Liver (tissue), 9 donors: ENCODE results near the gene SDK2. TPM values are rescaled to one million over a fixed set of nuclear protein-coding genes. Genes with fewer than 3 reads are reported as not detected.

Source experiments
- DNase-seq: peaks from one replicate; pipeline ENCODE4 v3.0.0-alpha.2; 2017; ENCODE audit warnings: low spot score
- H3K27ac ChIP-seq, 2 donors: one replicate each; pipeline ENCODE4 v1.7.0; 2013; ENCODE audit warnings: inconsistent platforms in 2 of 2, low read length in 2 of 2, control low read depth in 1 of 2, low read depth in 1 of 2, mild to moderate bottlenecking in 1 of 2
- H3K27me3 ChIP-seq, 4 donors: one replicate each; pipeline versions ENCODE4 v1.6.1 to v1.7.0; 2013; ENCODE audit warnings: low read length in 3 of 4, inconsistent platforms in 1 of 4, mild to moderate bottlenecking in 1 of 4, moderate library complexity in 1 of 4; ENCODE audit not compliant: control insufficient read depth in 4 of 4, insufficient read depth in 4 of 4
- H3K36me3 ChIP-seq, 4 donors: one replicate each; pipeline versions ENCODE4 v1.6.1 to v1.7.0; 2013; ENCODE audit warnings: low read length in 3 of 4, mild to moderate bottlenecking in 3 of 4, low read depth in 1 of 4, moderate library complexity in 1 of 4; ENCODE audit not compliant: control insufficient read depth in 4 of 4, insufficient read depth in 3 of 4
- H3K4me1 ChIP-seq, 4 donors: one replicate each; pipeline versions ENCODE4 v1.6.1 to v1.7.0; 2013; ENCODE audit warnings: low read length in 3 of 4, mild to moderate bottlenecking in 3 of 4, moderate library complexity in 1 of 4; ENCODE audit not compliant: control insufficient read depth in 4 of 4, insufficient read depth in 4 of 4
- H3K4me3 ChIP-seq, 3 donors: one replicate each; pipeline versions ENCODE4 v1.6.1 to v1.7.0; 2013; ENCODE audit warnings: low read length in 3 of 3, control low read depth in 1 of 3, low read depth in 1 of 3, mild to moderate bottlenecking in 1 of 3
- H3K9ac ChIP-seq, 2 donors: one replicate each; pipeline ENCODE4 v1.7.0; 2013; ENCODE audit warnings: low read length in 2 of 2, mild to moderate bottlenecking in 2 of 2, moderate library complexity in 2 of 2, control low read depth in 1 of 2, low read depth in 1 of 2
- H3K9me3 ChIP-seq, 4 donors: one replicate each; pipeline versions ENCODE4 v1.6.1 to v1.7.0; 2013; ENCODE audit warnings: low read length in 3 of 4; ENCODE audit not compliant: control insufficient read depth in 4 of 4
- ATF3 ChIP-seq: IDR thresholded peaks from 2 replicates; pipeline ENCODE4 v1.6.1; 2016; ENCODE audit warnings: antibody characterized with exemption
- EGR1 ChIP-seq, 2 donors: IDR thresholded peaks; 2 replicates each; pipeline ENCODE4 v1.6.1; 2016 to 2018; ENCODE audit warnings: antibody characterized with exemption in 2 of 2, low read depth in 2 of 2
- FOXA1 ChIP-seq: IDR thresholded peaks from 2 replicates; pipeline ENCODE4 v1.6.1; 2016; ENCODE audit warnings: antibody characterized with exemption
- FOXA2 ChIP-seq: IDR thresholded peaks from 2 replicates; pipeline ENCODE4 v1.6.1; 2016; ENCODE audit warnings: antibody characterized with exemption
- GABPA ChIP-seq, 2 donors: IDR thresholded peaks in 1 of 2; conservative IDR thresholded peaks in 1 of 2; 2 replicates each; pipeline ENCODE4 v1.6.1; 2016; ENCODE audit warnings: antibody characterized with exemption in 2 of 2, mild to moderate bottlenecking in 1 of 2, moderate library complexity in 1 of 2
- HNF4A ChIP-seq, 2 donors: conservative IDR thresholded peaks; 2 replicates each; pipeline ENCODE4 v1.6.1; 2016; ENCODE audit warnings: antibody characterized with exemption in 2 of 2, mild to moderate bottlenecking in 2 of 2
- HNF4G ChIP-seq: IDR thresholded peaks from 2 replicates; pipeline ENCODE4 v1.6.1; 2016; ENCODE audit warnings: antibody characterized with exemption
- JUND ChIP-seq, 2 donors: IDR thresholded peaks; 2 replicates each; pipeline ENCODE4 v1.6.1; 2016; ENCODE audit warnings: antibody characterized with exemption in 2 of 2
- MAX ChIP-seq: IDR thresholded peaks from 2 replicates; pipeline ENCODE4 v1.6.1; 2016; ENCODE audit warnings: antibody characterized with exemption
- NR2F2 ChIP-seq: IDR thresholded peaks from 2 replicates; pipeline ENCODE4 v1.6.1; 2016; ENCODE audit warnings: antibody characterized with exemption
- RAD21 ChIP-seq, 2 donors: IDR thresholded peaks; 2 replicates each; pipeline ENCODE4 v1.6.1; 2016; ENCODE audit warnings: antibody characterized with exemption in 2 of 2, mild to moderate bottlenecking in 2 of 2
- RXRA ChIP-seq, 2 donors: IDR thresholded peaks; 2 replicates each; pipeline ENCODE4 v1.6.1; 2017 to 2018; ENCODE audit warnings: antibody characterized with exemption in 2 of 2, mild to moderate bottlenecking in 1 of 2
- SP1 ChIP-seq: IDR thresholded peaks from 2 replicates; pipeline ENCODE4 v1.6.1; 2018; ENCODE audit warnings: antibody characterized with exemption, mild to moderate bottlenecking
- TAF1 ChIP-seq: conservative IDR thresholded peaks from 2 replicates; pipeline ENCODE4 v1.6.1; 2016; ENCODE audit warnings: antibody characterized with exemption, mild to moderate bottlenecking
- YY1 ChIP-seq: IDR thresholded peaks from 2 replicates; pipeline ENCODE4 v1.6.1; 2016; ENCODE audit warnings: antibody characterized with exemption, mild to moderate bottlenecking
- ZBTB33 ChIP-seq: IDR thresholded peaks from 2 replicates; pipeline ENCODE4 v1.6.1; 2016; ENCODE audit warnings: antibody characterized with exemption
- WGBS: extraction: QIAGEN DNeasy Blood & Tissue Kit; methylation state at CpG from one replicate; pipeline ENCODE4 v1.1.7; 2013; 5-methylcytosine and 5-hydroxymethylcytosine counted together
- polyA plus RNA-seq, 2 donors: library from polyadenylated mRNA; stranded (reverse) in 1 of 2; unstranded in 1 of 2; fragments of 200-250 nt in 1 of 2; fragments of >200 nt in 1 of 2; fragmentation: Nextera tagmentation in 1 of 2; extraction: Ambion mirVana in 1 of 2; gene quantifications; one replicate each; pipeline versions ENCODE4 v1.2.1 to v1.2.3, GENCODE V29; 2013 to 2015
- total RNA-seq, 2 donors: library from RNA; depleted of rRNA; stranded (reverse); fragments of >200 nt; gene quantifications; one replicate each; pipeline ENCODE4 v1.2.3, GENCODE V29; 2014
- TF ChIP-seq, protein P1 (sequence below): fragments of 150-350 bp; IDR thresholded peaks from 2 replicates; pipeline ENCODE4 v1.5.1; 2017; ENCODE audit warnings: improper control_type of control experiment, low read depth, low read length; ENCODE audit not compliant: missing input control
- TF ChIP-seq, protein P2 (sequence below): IDR thresholded peaks from 2 replicates; pipeline ENCODE4 v1.6.1; 2016; ENCODE audit warnings: antibody characterized with exemption, mild to moderate bottlenecking
- donor health status: healthy.
- donor health status: healthy.
- donor health status: healthy.
- donor health status: healthy.
- donor health status: healthy.

SDK2 gene
- total and polyA plus RNA-seq, 4 donors, result 0.05 to 0.42 (median 0.10) TPM

DNA sequence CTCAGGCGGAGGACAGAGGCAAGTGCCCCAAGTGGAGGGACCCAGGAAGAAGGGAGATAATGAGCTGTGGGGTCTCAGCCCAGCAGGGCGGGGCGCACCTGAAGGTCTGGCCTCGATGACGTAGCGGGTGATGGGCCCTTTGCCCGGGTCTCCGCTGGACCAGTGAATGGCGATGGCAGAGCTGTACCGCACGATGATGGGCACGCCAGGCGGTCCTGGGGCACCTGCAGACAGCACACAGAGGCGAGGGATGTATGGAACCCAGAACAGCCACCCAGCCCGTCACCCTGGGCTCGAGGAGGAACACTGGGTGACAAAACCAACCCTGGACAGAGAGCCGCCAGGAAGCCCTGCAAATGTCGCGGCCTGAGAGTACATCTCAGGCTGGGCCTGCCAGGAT lies 286.3 kb downstream of the SDK2 start:
- no peak for DNase-seq
- no peak overlapping the region for H3K27ac ChIP-seq

DNA sequence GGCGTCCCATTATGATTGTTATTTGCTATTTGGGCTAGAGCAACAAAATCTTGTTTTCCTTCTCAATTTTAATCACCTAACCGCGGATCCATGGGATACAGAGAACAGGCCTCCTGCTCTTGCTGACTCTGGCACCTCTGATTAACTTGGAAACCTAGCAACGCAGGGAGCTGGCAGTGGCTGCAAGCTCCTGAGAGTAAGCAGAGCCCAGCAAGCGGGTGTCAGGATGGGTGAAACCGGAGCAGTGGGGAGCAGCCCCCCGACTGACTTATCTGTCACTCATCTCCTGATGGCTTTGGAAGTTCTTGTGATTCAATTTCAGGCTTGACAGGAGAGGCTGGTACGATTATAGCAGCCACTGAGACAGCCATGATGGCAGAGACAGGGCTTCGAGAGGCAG lies 286.9 kb downstream of the SDK2 start:
- no peak overlapping the region for H3K9ac ChIP-seq
- TF ChIP-seq HNF4A (conservative IDR thresholded peaks at IDR 0.05) (no peak), FOXA1 (no peak), FOXA2 (no peak), GABPA (IDR thresholded peaks at IDR 0.05 in 1 of 2, conservative IDR thresholded peaks at IDR 0.05 in 1 of 2) (no peak), EGR1 (IDR thresholded peaks at IDR 0.05; ENCODE audit: low read depth in 2 of 2) (no peak), ATF3 (no peak), NR2F2 (no peak), JUND (IDR thresholded peaks at IDR 0.05) (no peak), SP1 (no peak), YY1 (no peak), ZBTB33 (no peak), RAD21 (IDR thresholded peaks at IDR 0.05) (no peak), RXRA (IDR thresholded peaks at IDR 0.05) (no peak), MAX (no peak), TAF1 (no peak), HNF4G (no peak)
- TF ChIP-seq, protein P1, sequence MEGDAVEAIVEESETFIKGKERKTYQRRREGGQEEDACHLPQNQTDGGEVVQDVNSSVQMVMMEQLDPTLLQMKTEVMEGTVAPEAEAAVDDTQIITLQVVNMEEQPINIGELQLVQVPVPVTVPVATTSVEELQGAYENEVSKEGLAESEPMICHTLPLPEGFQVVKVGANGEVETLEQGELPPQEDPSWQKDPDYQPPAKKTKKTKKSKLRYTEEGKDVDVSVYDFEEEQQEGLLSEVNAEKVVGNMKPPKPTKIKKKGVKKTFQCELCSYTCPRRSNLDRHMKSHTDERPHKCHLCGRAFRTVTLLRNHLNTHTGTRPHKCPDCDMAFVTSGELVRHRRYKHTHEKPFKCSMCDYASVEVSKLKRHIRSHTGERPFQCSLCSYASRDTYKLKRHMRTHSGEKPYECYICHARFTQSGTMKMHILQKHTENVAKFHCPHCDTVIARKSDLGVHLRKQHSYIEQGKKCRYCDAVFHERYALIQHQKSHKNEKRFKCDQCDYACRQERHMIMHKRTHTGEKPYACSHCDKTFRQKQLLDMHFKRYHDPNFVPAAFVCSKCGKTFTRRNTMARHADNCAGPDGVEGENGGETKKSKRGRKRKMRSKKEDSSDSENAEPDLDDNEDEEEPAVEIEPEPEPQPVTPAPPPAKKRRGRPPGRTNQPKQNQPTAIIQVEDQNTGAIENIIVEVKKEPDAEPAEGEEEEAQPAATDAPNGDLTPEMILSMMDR, result no peak
- TF ChIP-seq, protein P2, sequence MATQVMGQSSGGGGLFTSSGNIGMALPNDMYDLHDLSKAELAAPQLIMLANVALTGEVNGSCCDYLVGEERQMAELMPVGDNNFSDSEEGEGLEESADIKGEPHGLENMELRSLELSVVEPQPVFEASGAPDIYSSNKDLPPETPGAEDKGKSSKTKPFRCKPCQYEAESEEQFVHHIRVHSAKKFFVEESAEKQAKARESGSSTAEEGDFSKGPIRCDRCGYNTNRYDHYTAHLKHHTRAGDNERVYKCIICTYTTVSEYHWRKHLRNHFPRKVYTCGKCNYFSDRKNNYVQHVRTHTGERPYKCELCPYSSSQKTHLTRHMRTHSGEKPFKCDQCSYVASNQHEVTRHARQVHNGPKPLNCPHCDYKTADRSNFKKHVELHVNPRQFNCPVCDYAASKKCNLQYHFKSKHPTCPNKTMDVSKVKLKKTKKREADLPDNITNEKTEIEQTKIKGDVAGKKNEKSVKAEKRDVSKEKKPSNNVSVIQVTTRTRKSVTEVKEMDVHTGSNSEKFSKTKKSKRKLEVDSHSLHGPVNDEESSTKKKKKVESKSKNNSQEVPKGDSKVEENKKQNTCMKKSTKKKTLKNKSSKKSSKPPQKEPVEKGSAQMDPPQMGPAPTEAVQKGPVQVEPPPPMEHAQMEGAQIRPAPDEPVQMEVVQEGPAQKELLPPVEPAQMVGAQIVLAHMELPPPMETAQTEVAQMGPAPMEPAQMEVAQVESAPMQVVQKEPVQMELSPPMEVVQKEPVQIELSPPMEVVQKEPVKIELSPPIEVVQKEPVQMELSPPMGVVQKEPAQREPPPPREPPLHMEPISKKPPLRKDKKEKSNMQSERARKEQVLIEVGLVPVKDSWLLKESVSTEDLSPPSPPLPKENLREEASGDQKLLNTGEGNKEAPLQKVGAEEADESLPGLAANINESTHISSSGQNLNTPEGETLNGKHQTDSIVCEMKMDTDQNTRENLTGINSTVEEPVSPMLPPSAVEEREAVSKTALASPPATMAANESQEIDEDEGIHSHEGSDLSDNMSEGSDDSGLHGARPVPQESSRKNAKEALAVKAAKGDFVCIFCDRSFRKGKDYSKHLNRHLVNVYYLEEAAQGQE, result no peak
- no peak overlapping the region for H3K27ac ChIP-seq
- H3K4me1 ChIP-seq, result no peaks in the 10 kb centered on the region
- no peaks in the 10 kb centered on the region for H3K36me3 ChIP-seq
- no peak overlapping the region for H3K4me3 ChIP-seq
- no peak for DNase-seq
- 89% methylated on average over 9 of the region's 9 CpGs for WGBS
- peaks cover 0 to 2% (median 0%) of the 10 kb centered on the region in 4 donors for H3K27me3 ChIP-seq
- no peaks in the 10 kb centered on the region for H3K9me3 ChIP-seq

More for the DNA sequence above, 286.3 kb downstream of the SDK2 start:
- Histone ChIP-seq H3K4me1 (no peaks in the 10 kb centered on the region), H3K9me3 (no peaks in the 10 kb centered on the region), H3K27me3 (peaks cover 0 to 2% (median 0%) of the 10 kb centered on the region in 4 donors), H3K36me3 (no peaks in the 10 kb centered on the region), H3K4me3 (no peak overlapping the region), H3K9ac (no peak overlapping the region)
- 94% methylated on average over 19 of the region's 19 CpGs for WGBS
- TF ChIP-seq FOXA1 (no peak), FOXA2 (no peak)
- TF ChIP-seq, protein P1, result no peak
